CD4-positive, alpha-beta T cell (primary cell): ENCODE results near the gene LGR6. TPM values are rescaled to one million over a fixed set of nuclear protein-coding genes. Genes with fewer than 3 reads are reported as not detected.

Source experiments
- ATAC-seq: fragments of 200-7000 bp; cut with Tn5 transposase; one replicate; pipeline ENCODE4 v1.10.0; 2022; ENCODE audit warnings: mild to moderate bottlenecking; ENCODE audit not compliant: poor library complexity
- CTCF ChIA-PET: fragments of 350-600 bp; sonication (Branson Sonifier 250); formaldehyde crosslinking; loops from one replicate; lab custom pipeline; 2021; ENCODE audit warnings: antibody characterized with exemption, inconsistent platforms; lab: Charles Lee
- POLR2A ChIA-PET: fragments of 350-600 bp; sonication (Branson Sonifier 250); formaldehyde crosslinking; loops from one replicate; lab custom pipeline; 2021; ENCODE audit warnings: antibody characterized with exemption, inconsistent platforms; lab: Charles Lee
- DNase-seq, 14 experiments: peaks; one replicate each; pipeline ENCODE4 v3.0.0-alpha.2; 2013 to 2020; ENCODE audit warnings: mixed read lengths in 2 of 14
- H3K27ac ChIP-seq, 2 donors: one replicate each; pipeline versions ENCODE4 v1.5.1 to v1.7.0; 2013; ENCODE audit warnings: low read length in 2 of 2, low read depth in 1 of 2, mild to moderate bottlenecking in 1 of 2
- H3K27me3 ChIP-seq, 2 experiments: 1 replicate in 1 of 2; 2 replicates in 1 of 2; pipeline versions ENCODE4 v1.6.1 to v1.7.0; 2013; ENCODE audit warnings: low read length in 2 of 2, control low read depth in 1 of 2, mild to moderate bottlenecking in 1 of 2, moderate library complexity in 1 of 2; ENCODE audit not compliant: insufficient read depth in 2 of 2, control insufficient read depth in 1 of 2
- H3K36me3 ChIP-seq: one replicate; pipeline ENCODE4 v1.6.1; 2013; ENCODE audit warnings: low read length, control low read depth; ENCODE audit not compliant: insufficient read depth
- H3K4me1 ChIP-seq: one replicate; pipeline ENCODE4 v1.6.1; 2013; ENCODE audit warnings: low read length, control low read depth; ENCODE audit not compliant: insufficient read depth
- H3K4me3 ChIP-seq: one replicate; pipeline ENCODE4 v1.5.1; 2013; ENCODE audit warnings: mild to moderate bottlenecking, low read length, moderate library complexity
- H3K9me3 ChIP-seq, 2 experiments: 1 replicate in 1 of 2; 2 replicates in 1 of 2; pipeline versions ENCODE4 v1.6.1 to v1.7.0; 2013; ENCODE audit warnings: low read length in 2 of 2, mild to moderate bottlenecking in 2 of 2, control low read depth in 1 of 2, moderate library complexity in 1 of 2; ENCODE audit not compliant: control insufficient read depth in 1 of 2, insufficient read depth in 1 of 2
- H3K27ac Mint-ChIP-seq: one replicate; pipeline ENCODE4 v1.8.0; 2020; ENCODE audit warnings: mixed read lengths
- H3K27me3 Mint-ChIP-seq: one replicate; pipeline ENCODE4 v1.8.0; 2021; ENCODE audit warnings: mixed read lengths
- H3K36me3 Mint-ChIP-seq: one replicate; pipeline ENCODE4 v1.8.0; 2021; ENCODE audit warnings: low read depth, mixed read lengths
- H3K4me1 Mint-ChIP-seq: one replicate; pipeline ENCODE4 v1.8.0; 2021; ENCODE audit warnings: low read depth, mixed read lengths
- H3K4me3 Mint-ChIP-seq: one replicate; pipeline ENCODE4 v1.8.0; 2020; ENCODE audit warnings: mild to moderate bottlenecking, mixed read lengths
- H3K9me3 Mint-ChIP-seq: one replicate; pipeline ENCODE4 v1.8.0; 2020; ENCODE audit warnings: mixed read lengths
- intact Hi-C, 2 experiments: fragments of 100-400 bp; cut with DNase I in 1 of 2; cut with micrococcal nuclease in 1 of 2; formaldehyde crosslinking; loops; one replicate each; pipeline versions ENCODE4 v1.15.1 to v1.9.0; 2023 to 2025; cut with DNase I, micrococcal nuclease
- total RNA-seq, 174 experiments: library from RNA in 2 of 174; stranded (reverse) in 2 of 174; gene quantifications; one replicate each; pipeline ENCODE4 v1.2.3 and lab custom pipeline; 2021 to 2026
- TF ChIP-seq, protein P1 (sequence below): fragments of 200-600 bp; IDR thresholded peaks from one replicate; pipeline ENCODE4 v1.8.0; 2022; ENCODE audit warnings: antibody characterized with exemption, mild to moderate bottlenecking

The LGR6 gene
- total RNA-seq, 2 experiments from 2014 or later: 0.19 to 0.45 TPM

DNA sequence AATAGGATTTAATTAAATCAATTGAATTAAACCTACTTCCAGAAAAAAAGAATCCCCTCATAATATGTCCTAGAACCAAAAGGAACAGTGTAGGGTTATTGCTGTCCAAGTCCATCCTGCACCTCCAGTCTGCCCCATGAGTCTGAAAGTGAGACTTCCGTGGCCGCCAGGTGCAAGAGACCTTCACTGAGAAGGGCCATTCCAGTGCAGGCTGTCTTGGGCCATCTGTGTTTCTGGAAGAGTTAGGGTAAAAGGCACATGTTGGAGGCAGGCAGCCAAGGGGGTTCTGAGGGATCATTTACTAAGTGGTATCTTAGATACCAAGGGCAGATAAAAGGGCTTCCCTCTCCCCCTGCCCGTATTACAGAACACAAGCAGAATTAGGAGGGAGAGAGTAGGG is 117.1 kb downstream of the LGR6 start:
- no peaks in the 10 kb centered on the region for H3K4me1 Mint-ChIP-seq
- H3K27ac ChIP-seq: no peak overlapping the region
- no peak overlapping the region for H3K4me3 Mint-ChIP-seq
- no peaks in the 10 kb centered on the region for H3K36me3 Mint-ChIP-seq
- peaks cover 0 to 7% of the 10 kb centered on the region in 2 experiments for H3K27me3 ChIP-seq
- TF ChIP-seq, protein P1, sequence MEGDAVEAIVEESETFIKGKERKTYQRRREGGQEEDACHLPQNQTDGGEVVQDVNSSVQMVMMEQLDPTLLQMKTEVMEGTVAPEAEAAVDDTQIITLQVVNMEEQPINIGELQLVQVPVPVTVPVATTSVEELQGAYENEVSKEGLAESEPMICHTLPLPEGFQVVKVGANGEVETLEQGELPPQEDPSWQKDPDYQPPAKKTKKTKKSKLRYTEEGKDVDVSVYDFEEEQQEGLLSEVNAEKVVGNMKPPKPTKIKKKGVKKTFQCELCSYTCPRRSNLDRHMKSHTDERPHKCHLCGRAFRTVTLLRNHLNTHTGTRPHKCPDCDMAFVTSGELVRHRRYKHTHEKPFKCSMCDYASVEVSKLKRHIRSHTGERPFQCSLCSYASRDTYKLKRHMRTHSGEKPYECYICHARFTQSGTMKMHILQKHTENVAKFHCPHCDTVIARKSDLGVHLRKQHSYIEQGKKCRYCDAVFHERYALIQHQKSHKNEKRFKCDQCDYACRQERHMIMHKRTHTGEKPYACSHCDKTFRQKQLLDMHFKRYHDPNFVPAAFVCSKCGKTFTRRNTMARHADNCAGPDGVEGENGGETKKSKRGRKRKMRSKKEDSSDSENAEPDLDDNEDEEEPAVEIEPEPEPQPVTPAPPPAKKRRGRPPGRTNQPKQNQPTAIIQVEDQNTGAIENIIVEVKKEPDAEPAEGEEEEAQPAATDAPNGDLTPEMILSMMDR: no peak
- intact Hi-C loops: no loop called here
- POLR2A ChIA-PET: no interaction called here
- H3K9me3 Mint-ChIP-seq: no peaks in the 10 kb centered on the region
- H3K27ac Mint-ChIP-seq: no peak overlapping the region
- CTCF ChIA-PET: no interaction called here
- peaks cover 4% of the 10 kb centered on the region for H3K27me3 Mint-ChIP-seq
- no peaks in the 10 kb centered on the region for H3K9me3 ChIP-seq
- H3K4me3 ChIP-seq: no peak overlapping the region
- H3K4me1 ChIP-seq: no peaks in the 10 kb centered on the region
- no peak for ATAC-seq
- no peak for DNase-seq
- H3K36me3 ChIP-seq: no peaks in the 10 kb centered on the region

DNA sequence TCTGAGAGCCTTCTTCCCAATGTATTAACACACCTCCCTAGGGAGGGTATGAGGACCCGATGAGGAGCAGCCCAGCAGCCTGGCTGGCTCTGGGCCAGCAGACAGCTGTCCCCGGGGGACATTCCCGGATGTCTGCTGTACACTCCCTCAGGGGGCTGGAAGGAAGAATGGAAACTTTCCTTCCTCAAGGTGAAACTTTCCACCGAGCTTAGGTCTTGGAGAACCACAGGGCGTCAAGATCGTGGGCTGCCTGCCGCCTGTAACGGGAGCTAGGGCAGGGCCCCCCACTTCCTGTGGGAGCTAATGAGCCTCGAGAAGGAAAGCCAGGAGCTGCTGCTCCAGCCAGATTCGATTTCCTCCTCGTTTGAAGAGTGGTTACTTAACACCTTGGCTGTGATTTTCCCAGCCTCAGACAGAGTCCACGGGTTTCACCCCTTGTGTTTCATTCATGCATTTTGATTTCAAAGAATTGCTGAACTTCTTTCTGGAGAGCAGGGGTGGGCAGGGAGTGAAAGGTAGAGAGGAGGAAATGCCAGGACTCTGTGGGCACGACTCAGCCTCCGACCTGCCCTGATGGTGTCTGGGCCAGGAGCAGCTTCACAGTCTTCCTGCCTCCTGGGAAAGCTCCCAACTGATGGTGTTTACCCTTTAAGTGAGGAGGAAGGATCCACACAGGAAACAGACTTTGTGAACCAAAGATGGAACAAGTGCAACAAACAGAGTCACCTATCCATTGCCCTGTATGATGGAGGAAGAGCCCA is 118.5 kb downstream of the LGR6 start:
- no peaks in the 10 kb centered on the region for H3K36me3 Mint-ChIP-seq
- intact Hi-C loops: no loop called here
- H3K27ac ChIP-seq: no peak overlapping the region
- ATAC-seq (no peak), DNase-seq (no peak)
- no peak overlapping the region for H3K4me3 Mint-ChIP-seq
- H3K4me3 ChIP-seq: no peak overlapping the region
- ChIA-PET CTCF (no interaction called here), POLR2A (no interaction called here)
- H3K36me3 ChIP-seq: no peaks in the 10 kb centered on the region
- TF ChIP-seq, protein P1: no peak
- no peaks in the 10 kb centered on the region for H3K4me1 ChIP-seq
- no peaks in the 10 kb centered on the region for H3K4me1 Mint-ChIP-seq
- H3K27me3 Mint-ChIP-seq: peaks cover 5% of the 10 kb centered on the region
- H3K27me3 ChIP-seq: peaks cover 0 to 3% of the 10 kb centered on the region in 2 experiments
- H3K27ac Mint-ChIP-seq: no peak overlapping the region
- H3K9me3 Mint-ChIP-seq: no peaks in the 10 kb centered on the region
- no peaks in the 10 kb centered on the region for H3K9me3 ChIP-seq

DNA sequence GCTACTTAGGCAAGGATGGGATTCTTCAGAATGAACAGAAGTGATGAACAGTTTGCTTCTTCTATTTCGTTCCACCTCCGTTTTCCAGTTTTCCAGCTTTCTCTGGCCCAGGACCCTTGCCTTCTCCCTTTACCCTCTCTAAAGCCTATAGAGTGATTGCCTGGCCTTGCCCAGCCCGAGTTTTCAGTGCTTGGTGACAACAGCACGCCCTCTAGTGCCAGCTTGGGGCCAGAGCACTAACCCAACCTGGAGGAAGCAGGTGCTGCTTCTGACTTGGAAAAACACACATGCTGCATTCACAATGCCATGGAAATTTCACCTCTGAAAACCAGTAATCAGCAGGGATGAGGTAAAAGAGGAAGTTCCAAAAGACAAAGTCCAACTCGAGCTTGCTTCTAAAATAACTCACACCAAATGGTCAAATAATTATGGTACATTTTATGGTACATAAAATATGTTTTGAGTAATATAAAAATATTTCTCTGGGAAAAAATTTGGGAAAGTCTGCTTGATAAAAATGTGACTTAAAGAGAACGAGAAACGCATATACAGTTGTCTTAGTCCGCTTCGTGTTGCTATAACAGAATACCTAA is 122.1 kb downstream of the LGR6 start:
- Histone ChIP-seq H3K27ac (no peak overlapping the region), H3K4me1 (no peaks in the 10 kb centered on the region), H3K4me3 (no peak overlapping the region), H3K9me3 (no peaks in the 10 kb centered on the region), H3K36me3 (no peaks in the 10 kb centered on the region), H3K27me3 (peaks cover 0 to 2% of the 10 kb centered on the region in 2 experiments)
- CTCF ChIA-PET: interaction anchor here (0.7 to 2.1 kb wide), 10 partner anchors 12 to 161 kb away, joined by 3 to 10 read pairs (median 4); partner anchors contain the start of genes LGR6 and PTPN7
- Mint-ChIP-seq H3K4me3 (no peak overlapping the region), H3K4me1 (no peaks in the 10 kb centered on the region), H3K27ac (no peak overlapping the region), H3K36me3 (no peaks in the 10 kb centered on the region), H3K9me3 (no peaks in the 10 kb centered on the region), H3K27me3 (peaks cover 5% of the 10 kb centered on the region)
- DNase-seq: peak; percentile 62 to 83 (median 72)
- ATAC-seq: peak; percentile 96
- POLR2A ChIA-PET: interaction anchor here (1.8 kb wide), 1 partner anchor 41 kb away, joined by 7 read pairs; no protein-coding TSS in a partner anchor
- TF ChIP-seq, protein P1: peak; percentile 98
- intact Hi-C loops: loop anchor here (1.0 to 2.0 kb wide), 6 partner anchors 40 to 131 kb away; partner anchors contain the start of gene LGR6 (in 2 of the 2)
